ENCODE results near the gene USP21.

USP21 gene

DNA sequence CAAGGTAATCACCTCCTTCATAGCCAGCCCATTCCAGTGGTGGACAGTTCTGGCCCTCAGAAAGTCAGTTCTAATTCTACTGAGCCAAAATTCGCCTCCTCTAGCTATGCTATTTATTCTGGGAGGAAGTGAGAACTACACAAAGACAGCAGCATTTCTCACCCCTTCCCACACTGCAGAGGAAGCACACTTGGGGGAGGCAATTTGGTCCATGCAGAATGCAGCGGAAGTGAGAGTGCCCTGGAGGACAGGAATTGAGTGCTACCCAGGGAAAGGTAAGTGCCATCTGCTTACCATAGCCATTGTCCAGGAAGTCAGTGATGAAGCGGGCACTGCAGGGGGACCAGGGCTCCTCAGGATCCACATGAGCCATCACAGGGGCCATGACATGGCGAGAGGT lies 35.9 kb downstream of the USP21 start:
- no peak for DNase-seq (ENCODE audit: low read depth)

DNA sequence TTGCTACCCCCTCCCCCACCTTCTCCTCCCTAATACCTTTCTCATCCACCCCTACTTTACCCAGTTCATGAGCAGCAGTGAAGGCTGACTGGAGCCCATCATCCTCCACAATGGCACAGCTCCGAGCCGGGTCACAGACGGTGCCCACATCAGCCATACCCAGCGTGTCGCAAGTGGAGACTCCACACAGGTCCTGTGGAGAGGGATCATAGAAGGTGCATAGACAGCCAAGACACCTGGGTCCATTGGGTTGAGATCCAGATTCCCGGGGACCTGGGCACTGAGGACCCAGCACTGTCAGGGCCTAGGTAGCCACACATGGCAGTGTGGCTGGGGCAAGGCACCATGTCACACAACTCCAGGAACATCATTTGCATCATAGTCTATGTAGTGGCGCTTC lies 36.8 kb downstream of the USP21 start:
- no peak for DNase-seq (ENCODE audit: low read depth)

DNA sequence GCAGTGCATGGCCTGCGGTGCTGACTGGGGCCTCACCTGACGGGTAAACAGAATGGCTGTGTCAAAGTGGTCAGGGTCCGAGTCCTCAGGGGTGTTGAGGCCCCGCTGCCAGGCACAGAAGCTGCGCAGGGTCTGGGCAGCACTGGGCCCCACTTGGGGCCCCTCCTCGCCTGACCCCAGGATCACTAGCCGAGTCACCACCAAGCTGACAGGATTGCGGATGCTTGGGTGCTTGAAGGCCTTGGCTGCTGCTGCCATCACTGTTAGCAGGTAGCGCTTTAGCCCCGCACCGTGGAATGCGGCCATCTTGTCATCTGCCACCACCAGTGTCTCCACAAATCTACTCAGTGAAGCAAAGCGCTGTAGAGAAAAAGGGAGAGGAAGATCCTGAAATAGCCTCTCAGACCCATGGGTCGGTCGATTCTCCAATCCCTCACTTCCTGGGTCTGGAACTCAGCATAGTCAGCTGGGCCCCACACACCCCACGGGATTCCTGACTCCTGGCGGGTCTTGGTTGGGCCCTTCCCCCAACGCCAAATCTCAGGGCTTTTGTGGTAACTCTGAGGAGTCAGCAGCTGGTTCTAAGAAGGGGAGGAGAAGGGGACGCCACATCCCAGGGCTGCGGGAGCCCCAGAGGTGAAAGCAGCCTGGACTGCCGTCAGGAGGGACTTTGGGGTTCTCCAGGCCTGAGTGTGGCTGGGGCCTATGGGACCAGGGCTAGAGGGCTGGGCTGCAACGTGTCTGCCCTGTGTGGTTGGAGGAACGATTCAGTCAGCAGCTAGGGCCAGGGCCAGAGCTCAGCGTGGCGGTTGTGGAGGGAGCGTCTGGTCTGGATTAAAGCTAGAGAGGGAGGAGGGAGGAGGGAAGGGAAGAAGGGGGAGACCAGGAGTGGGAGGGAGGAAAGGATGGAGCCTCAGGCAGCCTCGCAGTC lies 37.5 kb downstream of the USP21 start:
- DNase-seq (ENCODE audit: low read depth), result no peak

DNA sequence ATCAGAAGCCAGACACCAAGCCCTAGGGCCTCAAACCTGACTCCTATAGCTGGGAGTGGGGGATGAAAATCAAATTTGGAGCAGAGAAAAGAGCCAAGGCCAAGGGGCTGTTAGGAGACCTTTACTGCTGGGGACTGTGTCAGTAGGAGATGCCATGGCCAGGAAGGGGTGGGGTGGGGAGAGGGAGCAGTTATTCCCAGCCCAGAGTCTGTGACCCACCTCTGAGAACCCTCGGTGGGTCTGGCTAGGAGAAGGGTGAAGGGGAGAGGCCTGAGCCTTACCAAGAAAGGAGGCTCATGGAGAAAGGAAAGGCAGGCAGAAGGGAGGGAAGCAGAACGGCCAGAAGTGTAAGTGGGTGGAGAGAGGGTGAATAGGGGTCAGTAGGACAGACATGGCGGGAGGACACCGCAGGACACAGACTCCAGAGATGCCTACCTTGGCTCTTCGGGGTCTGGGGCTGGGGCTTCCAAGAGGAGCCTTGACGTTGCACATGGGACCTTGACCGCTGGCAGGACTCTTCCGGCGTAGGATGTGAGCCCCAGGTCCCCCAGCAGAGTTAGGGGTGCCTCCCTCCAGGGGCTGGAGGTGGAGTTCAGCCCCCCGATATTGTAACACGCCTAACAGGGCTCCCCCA lies 38.4 kb downstream of the USP21 start:
- no peak for DNase-seq (ENCODE audit: low read depth)

DNA sequence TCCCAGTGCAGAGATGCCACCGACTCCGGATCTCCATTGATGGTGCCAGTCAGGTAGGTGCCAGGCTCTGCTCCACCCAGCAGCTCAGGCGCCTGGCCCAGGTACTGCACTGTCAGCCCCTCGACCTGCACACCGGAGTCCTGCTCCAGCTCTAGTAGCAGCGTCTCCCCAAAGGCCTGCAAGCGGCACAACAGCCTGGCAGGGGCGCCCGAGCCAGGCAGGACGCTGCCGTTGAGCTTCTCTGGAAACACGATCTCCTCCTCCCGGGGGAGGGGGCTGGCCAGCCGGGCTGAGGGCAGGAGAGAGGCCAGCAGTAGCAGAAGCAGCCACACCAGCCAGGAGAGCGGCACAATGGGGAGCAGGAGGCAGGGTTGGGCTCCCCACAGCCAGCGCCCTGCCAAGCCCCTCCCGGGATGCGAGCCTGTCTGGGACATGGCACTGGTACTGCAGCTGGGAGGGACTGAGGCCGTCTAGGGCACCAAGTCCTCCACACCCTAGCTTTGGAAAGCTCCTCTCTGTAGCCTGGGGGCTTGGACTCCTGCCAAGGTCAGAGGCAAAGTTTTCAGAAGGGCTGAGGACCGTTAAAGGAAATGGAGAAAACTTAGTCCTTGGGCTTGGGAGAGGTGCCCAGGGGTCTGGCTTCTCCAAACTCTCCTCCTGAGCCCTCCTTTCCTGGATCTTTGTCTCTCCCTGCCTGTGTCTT lies 39.0 kb downstream of the USP21 start:
- DNase-seq (ENCODE audit: low read depth), result no peak

DNA sequence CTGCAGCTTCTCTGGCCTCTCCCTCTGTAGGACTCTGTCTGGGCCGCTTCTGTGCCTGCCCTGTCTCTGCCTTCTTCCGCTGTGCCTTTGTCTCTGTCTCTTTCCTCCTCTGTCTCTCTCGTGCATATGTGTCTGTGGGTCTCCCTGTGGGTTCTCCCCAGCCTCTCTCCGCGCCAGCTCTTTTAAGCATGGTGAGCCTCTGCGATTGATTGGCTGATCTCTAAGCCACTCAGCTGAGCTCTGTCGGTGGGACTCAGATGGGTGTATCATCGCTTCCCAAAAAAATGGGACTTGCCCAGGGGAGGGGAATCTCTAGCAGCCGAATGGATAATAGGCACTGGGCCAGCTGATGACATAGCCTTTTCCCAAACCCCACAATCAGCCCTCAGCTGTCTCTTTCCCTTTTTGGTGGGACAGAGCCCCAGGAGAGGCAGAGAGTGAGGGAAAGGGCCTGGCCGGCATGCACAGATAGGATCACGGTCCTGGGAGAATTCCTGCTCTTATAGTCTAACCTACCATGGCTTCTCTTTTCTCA lies 39.7 kb downstream of the USP21 start, which contains the start of gene ADAMTS4:
Gene ADAMTS4 (minus strand): TSS at position 158 of the 535 bp plus-strand sequence. CDS start 427 bp downstream, outside the sequence.
- no peak for DNase-seq (ENCODE audit: low read depth)

DNA sequence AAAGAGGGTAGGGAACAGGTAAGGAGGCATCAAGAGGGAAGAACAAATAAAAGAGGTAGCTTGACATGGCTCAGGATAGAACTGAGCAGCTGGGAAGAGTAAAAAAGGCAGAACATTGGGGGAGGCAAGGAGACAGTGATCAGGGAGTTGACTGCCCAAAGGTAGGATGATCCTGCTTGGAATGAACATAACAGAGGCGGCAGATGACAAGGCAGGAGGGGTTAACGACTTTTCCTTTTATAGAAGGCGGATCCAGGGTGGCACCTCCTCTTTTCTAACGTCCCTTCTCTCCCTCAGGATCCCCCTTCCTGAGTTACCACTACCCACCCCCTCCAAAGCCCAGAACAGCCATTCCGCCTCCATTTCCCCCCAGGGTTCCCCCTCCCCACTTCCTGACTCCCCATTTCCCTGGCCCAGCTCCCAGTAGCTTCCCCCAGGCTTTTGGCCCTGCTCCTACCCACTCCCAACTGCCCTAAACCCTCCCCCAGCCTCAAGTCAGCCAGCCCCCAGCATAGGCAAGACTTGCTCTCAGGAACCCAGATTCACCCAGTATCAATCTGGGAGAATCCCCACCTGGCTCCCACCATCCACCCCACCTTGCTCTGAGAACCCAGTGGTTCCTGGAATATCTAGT lies 40.3 kb downstream of the USP21 start:
- DNase-seq (ENCODE audit: low read depth), result no peak

DNA sequence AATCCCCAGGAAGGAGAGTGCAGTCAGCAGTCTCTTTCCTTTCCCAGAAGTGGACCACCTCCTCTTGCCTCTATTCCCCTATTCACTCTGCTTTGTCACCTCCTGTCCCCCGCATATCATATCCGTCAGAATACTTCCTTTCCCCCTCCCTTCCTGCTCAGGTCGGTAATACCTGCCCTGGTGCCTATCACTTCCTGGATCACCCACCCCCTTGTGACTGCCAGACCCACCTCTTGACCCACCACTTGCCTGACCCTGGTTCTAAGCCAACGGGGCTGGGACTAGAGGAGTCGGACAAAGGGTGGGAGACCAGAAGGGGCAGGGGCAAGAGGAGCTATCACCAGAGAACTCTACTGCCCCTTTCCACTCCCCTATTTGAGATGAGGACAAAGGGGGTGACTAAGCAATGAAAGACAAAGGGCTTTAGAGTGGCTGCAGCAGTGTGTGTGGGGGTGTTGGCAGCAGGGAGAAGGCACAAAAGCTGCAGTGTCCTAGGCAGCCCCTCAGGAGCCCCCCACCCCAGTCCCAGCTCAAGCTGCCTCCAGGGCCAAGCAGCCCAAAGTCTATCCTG lies 41.2 kb downstream of the USP21 start:
- DNase-seq (ENCODE audit: low read depth), result no peak

DNA sequence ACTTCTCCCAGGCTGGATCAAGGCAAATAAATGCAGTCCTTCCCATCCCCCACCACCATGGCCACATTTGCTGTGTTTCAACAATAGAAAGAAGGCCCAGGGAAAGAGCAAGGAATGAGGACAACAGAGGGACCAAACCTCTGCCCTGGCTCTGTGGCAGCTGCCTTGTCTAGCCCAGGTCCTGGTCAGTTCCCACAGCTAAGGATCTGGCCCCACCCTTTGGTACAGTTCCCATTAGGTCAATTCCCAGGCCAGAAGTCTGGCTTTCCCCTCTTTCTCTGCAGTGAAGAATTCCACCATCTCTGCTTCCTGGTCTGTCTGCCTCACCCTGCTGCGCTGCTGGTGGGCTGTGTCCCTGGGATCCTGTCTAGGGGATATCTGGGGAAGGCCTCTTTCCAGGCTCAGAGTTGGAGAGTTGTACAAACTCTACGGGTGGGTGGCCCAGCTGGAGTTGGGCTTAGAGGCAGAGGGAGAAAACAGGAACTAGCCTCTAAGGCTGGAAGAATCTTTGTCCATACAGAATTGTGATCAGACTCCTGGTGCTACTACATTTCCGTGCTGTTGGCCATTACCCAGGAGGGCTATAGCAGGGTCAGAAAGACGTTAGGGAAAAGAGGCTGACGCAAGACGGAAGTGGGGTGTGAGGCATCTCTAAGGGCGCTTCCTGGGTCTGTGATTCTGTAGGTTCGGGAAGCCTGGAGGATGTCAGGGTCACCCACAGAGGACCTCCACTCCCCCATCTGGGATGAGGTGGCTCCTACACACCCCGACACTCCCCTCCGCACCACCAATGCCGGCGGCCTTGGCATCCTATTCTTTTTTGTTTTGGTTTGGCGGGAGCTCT lies 41.9 kb downstream of the USP21 start:
- no peak for DNase-seq (ENCODE audit: low read depth)

DNA sequence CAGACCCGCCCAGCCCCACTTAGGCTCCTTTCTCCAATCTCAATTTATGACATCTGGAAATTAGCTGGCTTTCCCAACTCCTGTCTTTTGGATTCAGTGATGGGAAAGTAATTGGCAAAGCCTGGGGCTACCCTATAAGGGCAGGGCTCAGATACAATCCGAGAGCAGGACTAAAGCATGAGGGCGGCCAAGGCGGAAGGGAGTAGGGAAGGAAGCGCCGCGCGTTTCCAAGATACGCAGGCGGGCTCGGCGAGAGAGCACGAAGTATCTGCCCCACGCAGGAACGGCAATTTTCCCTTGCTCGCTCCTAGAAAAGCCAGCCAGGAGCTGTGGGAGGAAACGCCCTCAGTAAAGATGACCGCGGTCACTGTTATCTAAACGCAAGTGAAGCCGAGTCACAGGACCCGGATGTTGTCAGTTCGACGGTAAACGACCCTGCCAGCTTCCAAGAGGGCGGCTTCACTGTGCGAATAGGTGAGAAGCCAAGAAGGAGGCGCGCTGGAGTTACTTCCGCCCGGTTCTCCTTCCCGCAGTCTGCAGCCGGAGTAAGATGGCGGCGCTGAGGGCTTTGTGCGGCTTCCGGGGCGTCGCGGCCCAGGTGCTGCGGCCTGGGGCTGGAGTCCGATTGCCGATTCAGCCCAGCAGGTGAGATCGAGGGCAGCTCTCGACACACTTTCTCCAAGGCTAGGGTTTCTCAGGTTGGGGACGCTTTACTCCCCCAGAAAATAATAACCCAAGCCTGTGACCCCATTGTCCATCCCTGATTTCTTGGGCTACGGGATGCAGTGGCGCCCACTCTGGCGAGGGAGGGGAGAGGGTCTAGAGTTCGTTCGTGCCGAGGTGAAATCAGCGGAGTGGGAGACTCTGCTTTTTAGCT lies 42.8 kb downstream of the USP21 start, which contains the start of gene NDUFS2:
Gene NDUFS2 (plus strand): TSS at position 532 of the 877 bp plus-strand sequence. CDS start 19 bp downstream, at position 551.
- peak; percentile 97 for DNase-seq (ENCODE audit: low read depth)

DNA sequence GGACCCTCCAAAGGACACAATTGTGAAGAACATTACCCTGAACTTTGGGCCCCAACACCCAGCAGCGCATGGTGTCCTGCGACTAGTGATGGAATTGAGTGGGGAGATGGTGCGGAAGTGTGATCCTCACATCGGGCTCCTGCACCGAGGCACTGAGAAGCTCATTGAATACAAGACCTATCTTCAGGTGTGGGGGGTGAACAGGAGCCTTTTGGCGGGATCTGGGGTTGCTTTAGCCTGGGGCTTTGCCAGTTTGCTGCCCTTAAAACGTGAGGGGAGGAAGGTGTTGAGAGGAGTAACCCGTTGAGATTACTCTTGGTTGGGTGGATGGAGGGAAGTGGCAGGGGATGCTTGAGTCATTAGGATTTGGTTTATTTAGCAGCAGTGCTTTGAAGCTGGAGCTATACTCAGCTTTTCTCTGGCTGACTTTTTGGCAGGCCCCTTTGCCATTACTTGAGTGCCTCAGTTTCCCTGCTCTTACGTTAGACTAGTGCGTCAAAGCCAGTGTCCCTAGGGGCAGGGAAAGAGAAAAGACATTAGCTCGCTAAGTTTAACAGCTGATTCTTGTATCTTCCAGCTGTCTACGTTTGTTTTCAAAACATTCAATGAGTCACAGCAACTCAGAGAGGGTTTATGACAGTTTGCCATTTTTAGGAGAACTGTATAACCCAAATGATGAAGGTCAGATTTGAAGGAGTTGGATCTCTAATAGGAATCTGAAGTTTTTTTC lies 47.3 kb downstream of the USP21 start:
- no peak for DNase-seq (ENCODE audit: low read depth)

DNA sequence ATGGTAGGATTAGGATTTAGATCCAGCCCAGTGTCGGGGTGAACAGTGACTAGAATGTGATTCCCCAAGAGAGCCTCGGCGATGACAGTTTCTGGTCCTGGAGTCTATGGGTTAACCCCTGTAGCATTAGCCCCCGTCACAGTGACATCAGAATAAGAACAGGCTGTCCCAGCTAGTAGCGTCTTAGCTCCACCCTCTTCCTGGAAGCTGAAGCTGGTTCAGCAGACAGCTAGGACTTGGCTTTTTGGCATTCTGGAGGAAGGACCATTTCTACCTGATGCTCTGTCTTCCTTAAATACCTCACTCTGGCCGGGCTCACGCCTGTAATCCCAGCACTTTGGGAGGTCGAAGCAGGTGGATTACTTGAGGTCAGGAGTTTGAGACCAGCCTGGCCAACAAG lies 47.9 kb downstream of the USP21 start:
- DNase-seq (ENCODE audit: low read depth), result no peak

DNA sequence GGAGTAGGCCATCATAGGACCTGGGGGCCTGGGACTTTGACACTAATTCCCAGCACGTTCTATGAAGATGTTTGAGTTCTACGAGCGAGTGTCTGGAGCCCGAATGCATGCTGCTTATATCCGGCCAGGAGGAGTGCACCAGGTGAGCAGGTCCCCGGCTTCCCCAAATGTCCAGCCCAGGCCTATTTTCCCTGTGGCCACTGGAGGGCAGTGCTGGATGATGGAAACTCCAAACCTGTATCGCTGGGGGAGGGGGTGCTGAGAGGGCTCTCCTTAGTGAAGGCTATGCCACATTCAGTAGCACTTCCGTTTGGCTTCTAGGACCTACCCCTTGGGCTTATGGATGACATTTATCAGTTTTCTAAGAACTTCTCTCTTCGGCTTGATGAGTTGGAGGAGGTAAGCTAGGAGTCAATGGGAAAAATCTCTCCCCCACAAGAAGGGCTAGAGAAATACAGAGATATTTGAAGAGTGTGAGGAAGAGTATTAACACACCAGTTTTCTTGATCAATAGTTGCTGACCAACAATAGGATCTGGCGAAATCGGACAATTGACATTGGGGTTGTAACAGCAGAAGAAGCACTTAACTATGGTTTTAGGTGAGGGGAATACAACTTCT lies 50.6 kb downstream of the USP21 start:
- peak; percentile 63 for DNase-seq (ENCODE audit: low read depth)

DNA sequence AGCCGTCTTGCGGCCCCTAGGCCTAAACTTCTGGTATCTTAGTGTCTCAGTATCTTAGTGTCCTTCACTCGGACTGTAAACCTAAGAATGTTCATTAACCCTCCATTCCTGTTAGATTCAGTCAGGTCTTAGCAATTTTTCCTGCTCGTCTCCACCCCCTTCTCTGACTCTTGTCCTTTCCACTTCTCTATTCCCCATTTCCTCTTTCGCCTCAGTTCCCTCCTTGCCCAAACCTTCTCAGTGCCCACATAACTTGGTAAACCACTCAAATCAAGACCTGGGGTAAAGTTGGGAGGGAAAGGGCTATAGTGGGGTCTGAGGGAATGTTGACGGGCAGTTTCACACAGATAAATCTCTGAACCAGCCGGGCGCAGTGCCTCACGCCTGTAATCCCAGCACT lies 55.1 kb downstream of the USP21 start:
- DNase-seq (ENCODE audit: low read depth), result no peak

DNA sequence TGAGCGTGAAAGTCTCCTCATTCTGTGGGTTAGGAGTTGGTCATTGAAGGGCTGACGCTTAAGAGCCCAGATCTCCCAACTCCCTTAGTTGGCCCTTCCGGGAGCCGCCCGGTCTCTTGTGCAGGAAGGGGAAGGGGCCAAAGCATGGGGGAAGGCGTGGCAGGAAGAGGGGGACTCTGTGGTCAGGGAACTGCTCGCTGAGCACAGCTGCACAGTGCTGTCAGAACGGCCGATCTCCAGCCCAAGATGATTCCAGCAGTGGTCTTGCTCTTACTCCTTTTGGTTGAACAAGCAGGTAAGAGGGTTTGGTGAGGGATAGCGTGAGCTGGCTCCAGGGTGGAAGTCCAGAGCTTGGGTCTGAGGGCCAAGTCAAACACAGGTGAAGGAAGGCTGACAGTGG lies 55.8 kb downstream of the USP21 start, which contains the start of gene FCER1G:
Gene FCER1G (plus strand): TSS at position 220 of the 400 bp plus-strand sequence. CDS start 27 bp downstream, at position 247.
- peak; percentile 93 for DNase-seq (ENCODE audit: low read depth)

Measured in CMK (cell line).